AG10803 (cell line): Measurements from ENCODE around the gene SGCD.
"Not testable (repeated sequence)": the region's sequence is repeated elsewhere in the genome, so short reads cannot be mapped to it uniquely, and the experiment has no call there.

Experiments
- DNase-seq: peaks from one replicate; pipeline ENCODE4 v3.0.0; 2010; ENCODE audit warnings: low read depth
- H3K4me3 ChIP-seq: 2 replicates; pipeline ENCODE4 v1.5.1; 2011; ENCODE audit warnings: mild to moderate bottlenecking, low read length, control low read depth
- TF ChIP-seq, protein P1 (sequence below): conservative IDR thresholded peaks from 2 replicates; pipeline ENCODE4 v1.5.1; 2011; ENCODE audit warnings: mild to moderate bottlenecking, low read length, control low read depth, inconsistent platforms

Gene SGCD

GRCh38 chr5:156590978-156591377, 264.0 kb downstream of the SGCD start:
- DNase-seq = no peak
- TF ChIP-seq, protein P1, sequence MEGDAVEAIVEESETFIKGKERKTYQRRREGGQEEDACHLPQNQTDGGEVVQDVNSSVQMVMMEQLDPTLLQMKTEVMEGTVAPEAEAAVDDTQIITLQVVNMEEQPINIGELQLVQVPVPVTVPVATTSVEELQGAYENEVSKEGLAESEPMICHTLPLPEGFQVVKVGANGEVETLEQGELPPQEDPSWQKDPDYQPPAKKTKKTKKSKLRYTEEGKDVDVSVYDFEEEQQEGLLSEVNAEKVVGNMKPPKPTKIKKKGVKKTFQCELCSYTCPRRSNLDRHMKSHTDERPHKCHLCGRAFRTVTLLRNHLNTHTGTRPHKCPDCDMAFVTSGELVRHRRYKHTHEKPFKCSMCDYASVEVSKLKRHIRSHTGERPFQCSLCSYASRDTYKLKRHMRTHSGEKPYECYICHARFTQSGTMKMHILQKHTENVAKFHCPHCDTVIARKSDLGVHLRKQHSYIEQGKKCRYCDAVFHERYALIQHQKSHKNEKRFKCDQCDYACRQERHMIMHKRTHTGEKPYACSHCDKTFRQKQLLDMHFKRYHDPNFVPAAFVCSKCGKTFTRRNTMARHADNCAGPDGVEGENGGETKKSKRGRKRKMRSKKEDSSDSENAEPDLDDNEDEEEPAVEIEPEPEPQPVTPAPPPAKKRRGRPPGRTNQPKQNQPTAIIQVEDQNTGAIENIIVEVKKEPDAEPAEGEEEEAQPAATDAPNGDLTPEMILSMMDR = no peak
- no peak overlapping the region for H3K4me3 ChIP-seq

DNA sequence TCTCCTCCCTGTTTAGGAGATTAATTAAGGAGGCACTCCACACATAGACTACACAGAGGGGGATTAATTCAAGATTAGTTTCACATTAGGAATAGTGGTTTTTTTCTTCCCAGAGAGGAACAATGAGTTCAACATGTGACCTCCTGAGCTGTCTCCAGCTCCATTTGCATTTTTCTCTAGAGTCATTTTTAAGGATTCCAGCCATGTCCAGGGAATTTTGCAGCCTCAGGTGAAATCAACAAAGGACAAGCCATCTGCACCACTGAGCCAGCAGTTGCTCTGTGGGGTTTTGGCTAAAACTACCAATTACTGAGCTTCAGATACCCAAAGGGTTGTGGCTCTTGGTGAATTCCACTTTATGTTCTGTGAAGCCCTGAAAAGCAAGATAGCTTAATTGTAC, 264.7 kb downstream of the SGCD start:
- TF ChIP-seq, protein P1 = no peak
- DNase-seq = no peak
- H3K4me3 ChIP-seq = no peak overlapping the region

- H3K4me3 ChIP-seq = no peak overlapping the region
- DNase-seq = no peak
- TF ChIP-seq, protein P1 = no peak
Observed at GRCh38 chr5:156593546-156593945, 266.6 kb downstream of the SGCD start.

- no peak overlapping the region for H3K4me3 ChIP-seq
- TF ChIP-seq, protein P1 = no peak
- DNase-seq = peak; percentile 42
Observed at GRCh38 chr5:156594406-156594805, 267.4 kb downstream of the SGCD start.

GRCh38 chr5:156595132-156595787, 268.3 kb downstream of the SGCD start:
- H3K4me3 ChIP-seq = no peak overlapping the region
- peak; percentile 46 for DNase-seq
- TF ChIP-seq, protein P1 = no peak

DNA sequence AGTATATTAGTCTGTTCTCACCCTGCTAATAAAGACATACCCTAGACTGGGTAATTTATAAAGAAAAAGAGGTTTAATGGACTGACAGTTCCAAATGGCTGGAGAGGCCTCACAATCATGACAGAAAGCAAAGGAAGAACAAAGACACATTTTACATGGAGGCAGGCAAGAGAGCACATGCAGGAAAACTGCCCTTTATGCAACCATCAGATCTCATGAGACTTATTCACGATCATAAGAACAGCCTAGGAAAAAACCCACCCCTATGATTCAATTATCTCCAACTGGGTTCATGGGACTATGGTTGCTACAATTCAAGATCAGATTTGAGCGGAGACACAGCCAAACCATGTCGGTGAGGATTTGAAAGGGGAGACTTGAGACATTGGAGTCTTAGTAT, 270.3 kb downstream of the SGCD start:
- no peak for DNase-seq
- no peak overlapping the region for H3K4me3 ChIP-seq
- TF ChIP-seq, protein P1 = no peak

GRCh38 chr5:156598964-156599363, 272.0 kb downstream of the SGCD start:
- no peak for DNase-seq
- H3K4me3 ChIP-seq = no peak overlapping the region
- TF ChIP-seq, protein P1 = no peak

- H3K4me3 ChIP-seq, DNase-seq: not testable (repeated sequence)
Observed at GRCh38 chr5:156610582-156610981, 283.6 kb downstream of the SGCD start.
